Kidney (tissue), 14 donors: ENCODE data around the gene FBXL16. TPM values are rescaled to one million over a fixed set of nuclear protein-coding genes. Genes with fewer than 3 reads are reported as not detected.

ENCODE experiments used
- DNase-seq, 5 donors: peaks; one replicate each; pipeline ENCODE4 v3.0.0-alpha.2; 2013 to 2020
- FAIRE-seq: peaks from 2 replicates; lab custom pipeline; 2012; peaks lifted over from hg19 to GRCh38; lab: Jason Lieb, UNC
- H3K27ac ChIP-seq, 2 donors: one replicate each; pipeline ENCODE4 v1.7.0; 2013; ENCODE audit warnings: low read depth in 2 of 2, low read length in 2 of 2, inconsistent platforms in 1 of 2
- H3K27me3 ChIP-seq: one replicate; pipeline ENCODE4 v1.7.1; 2013; ENCODE audit warnings: low read length, inconsistent platforms; ENCODE audit not compliant: control insufficient read depth, insufficient read depth
- H3K36me3 ChIP-seq, 3 donors: one replicate each; pipeline versions ENCODE4 v1.7.0 to v1.7.1; 2013; ENCODE audit warnings: low read length in 3 of 3, control low read depth in 1 of 3, inconsistent platforms in 1 of 3; ENCODE audit not compliant: insufficient read depth in 3 of 3, control insufficient read depth in 2 of 3
- H3K4me1 ChIP-seq, 3 donors: one replicate each; pipeline versions ENCODE4 v1.7.0 to v1.7.1; 2013; ENCODE audit warnings: low read length in 3 of 3, inconsistent platforms in 1 of 3, low read depth in 1 of 3; ENCODE audit not compliant: control insufficient read depth in 2 of 3, insufficient read depth in 2 of 3
- H3K4me3 ChIP-seq, 3 donors: one replicate each; pipeline versions ENCODE4 v1.7.0 to v1.8.1; 2013; ENCODE audit warnings: low read length in 3 of 3, control low read depth in 1 of 3, inconsistent platforms in 1 of 3
- H3K9ac ChIP-seq, 3 donors: one replicate each; pipeline versions ENCODE4 v1.7.0 to v1.7.1; 2013; ENCODE audit warnings: low read length in 3 of 3, control low read depth in 1 of 3, inconsistent platforms in 1 of 3
- H3K9me3 ChIP-seq, 3 donors: one replicate each; pipeline versions ENCODE4 v1.7.0 to v1.7.1; 2013; ENCODE audit warnings: low read length in 3 of 3, control low read depth in 1 of 3, inconsistent platforms in 1 of 3; ENCODE audit not compliant: control insufficient read depth in 2 of 3, insufficient read depth in 1 of 3
- CTCF ChIP-seq: IDR thresholded peaks from 3 replicates; pipeline ENCODE4 v1.5.1; 2012; ENCODE audit warnings: mild to moderate bottlenecking, moderate library complexity, borderline replicate concordance; ENCODE audit not compliant: insufficient read depth; ENCODE audit errors: extremely low read depth
- intact Hi-C: fragments of 100-400 bp; cut with DNase I; formaldehyde crosslinking; loops from one replicate; pipeline ENCODE4 v1.11.1; 2022
- polyA plus RNA-seq: library from polyadenylated mRNA; stranded (reverse); fragments of 350-450 nt; fragmentation: Illumina TruSeq; extraction: RNeasy Lipid Tissue Mini Kit (QIAGEN cat#74804); gene quantifications from one replicate; pipeline ENCODE4 v1.2.3, GENCODE V29; 2014; ENCODE audit warnings: low read depth, low replicate concordance; ENCODE audit not compliant: insufficient read depth
- total RNA-seq: library from RNA; stranded (reverse); fragmentation: NEBNext Ultra II Directional; extraction: Animal tissue kit (Norgen Biotek cat#: 25700); gene quantifications from one replicate; pipeline ENCODE4 v1.2.1, GENCODE V29; 2021
- donor health status: control.
- donor health status: control.
- donor health status: control.
- donor health status: control.
- donor health status: control.
- donor health status: DM: yes; HTN: yes; CAD: no.
- donor health status: Normal renal cell carcinoma (clear cell type).

The FBXL16 gene
- total and polyA plus RNA-seq, 2 donors from 2014 or later = 12.0 to 44.9 TPM

- no peak overlapping the region for H3K27ac ChIP-seq
- peaks cover 0 to 17% (median 4%) of the 10 kb centered on the region in 3 donors for H3K4me1 ChIP-seq
- intact Hi-C loops = no loop called here
- TF ChIP-seq CTCF = no peak
- DNase-seq = no peak
- H3K36me3 ChIP-seq = peaks cover 0 to 12% (median 10%) of the 10 kb centered on the region in 3 donors
- H3K9ac ChIP-seq = no peak overlapping the region
- no peak overlapping the region for H3K4me3 ChIP-seq
- no peak for FAIRE-seq
- H3K27me3 ChIP-seq = no peaks in the 10 kb centered on the region
- no peaks in the 10 kb centered on the region for H3K9me3 ChIP-seq
Measured at GRCh38 chr16:672371-672770, 33.2 kb downstream of the FBXL16 start.

DNA sequence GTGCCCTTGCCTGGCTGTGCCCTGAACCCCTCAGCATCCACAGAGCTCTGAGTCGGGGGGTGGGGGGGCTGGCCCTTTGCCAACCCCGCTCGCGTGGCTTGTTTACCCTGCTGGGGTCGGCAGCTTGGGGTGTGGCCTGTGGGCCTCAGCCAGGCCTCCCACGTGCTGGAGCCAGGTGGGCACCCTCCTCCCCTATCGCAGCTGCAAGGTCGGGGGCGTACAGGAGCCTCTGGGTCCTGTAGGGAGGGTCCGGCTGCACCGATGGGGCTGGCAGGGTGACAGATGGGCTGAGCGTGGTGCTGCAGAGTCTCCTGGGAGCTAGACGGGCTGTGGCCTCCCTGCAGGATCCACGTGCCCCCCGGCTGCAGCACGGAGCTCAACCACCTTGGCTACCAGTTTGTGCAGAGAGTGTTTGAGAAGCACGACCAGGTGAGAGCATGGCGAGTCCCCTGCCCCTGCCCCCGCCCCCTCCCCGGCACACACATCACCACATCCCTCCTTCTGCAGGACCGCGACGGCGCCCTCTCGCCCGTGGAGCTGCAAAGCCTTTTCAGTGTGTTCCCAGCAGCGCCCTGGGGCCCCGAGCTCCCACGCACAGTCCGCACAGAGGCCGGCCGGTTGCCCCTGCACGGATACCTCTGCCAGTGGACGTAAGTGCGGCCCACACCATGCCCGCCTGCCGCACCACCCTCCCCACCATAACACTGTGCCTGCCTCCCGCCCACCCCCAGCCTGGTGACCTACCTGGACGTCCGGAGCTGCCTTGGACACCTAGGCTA is 34.1 kb downstream of the FBXL16 start:
- no peak for TF ChIP-seq CTCF
- DNase-seq = no peak
- H3K9ac ChIP-seq = no peak overlapping the region
- no peak overlapping the region for H3K4me3 ChIP-seq
- no peaks in the 10 kb centered on the region for H3K27me3 ChIP-seq
- no peak for FAIRE-seq
- H3K4me1 ChIP-seq = peaks cover 0 to 19% (median 4%) of the 10 kb centered on the region in 3 donors
- intact Hi-C loops = no loop called here
- H3K9me3 ChIP-seq = no peaks in the 10 kb centered on the region
- peaks cover 0 to 12% (median 10%) of the 10 kb centered on the region in 3 donors for H3K36me3 ChIP-seq
- H3K27ac ChIP-seq = no peak overlapping the region

DNA sequence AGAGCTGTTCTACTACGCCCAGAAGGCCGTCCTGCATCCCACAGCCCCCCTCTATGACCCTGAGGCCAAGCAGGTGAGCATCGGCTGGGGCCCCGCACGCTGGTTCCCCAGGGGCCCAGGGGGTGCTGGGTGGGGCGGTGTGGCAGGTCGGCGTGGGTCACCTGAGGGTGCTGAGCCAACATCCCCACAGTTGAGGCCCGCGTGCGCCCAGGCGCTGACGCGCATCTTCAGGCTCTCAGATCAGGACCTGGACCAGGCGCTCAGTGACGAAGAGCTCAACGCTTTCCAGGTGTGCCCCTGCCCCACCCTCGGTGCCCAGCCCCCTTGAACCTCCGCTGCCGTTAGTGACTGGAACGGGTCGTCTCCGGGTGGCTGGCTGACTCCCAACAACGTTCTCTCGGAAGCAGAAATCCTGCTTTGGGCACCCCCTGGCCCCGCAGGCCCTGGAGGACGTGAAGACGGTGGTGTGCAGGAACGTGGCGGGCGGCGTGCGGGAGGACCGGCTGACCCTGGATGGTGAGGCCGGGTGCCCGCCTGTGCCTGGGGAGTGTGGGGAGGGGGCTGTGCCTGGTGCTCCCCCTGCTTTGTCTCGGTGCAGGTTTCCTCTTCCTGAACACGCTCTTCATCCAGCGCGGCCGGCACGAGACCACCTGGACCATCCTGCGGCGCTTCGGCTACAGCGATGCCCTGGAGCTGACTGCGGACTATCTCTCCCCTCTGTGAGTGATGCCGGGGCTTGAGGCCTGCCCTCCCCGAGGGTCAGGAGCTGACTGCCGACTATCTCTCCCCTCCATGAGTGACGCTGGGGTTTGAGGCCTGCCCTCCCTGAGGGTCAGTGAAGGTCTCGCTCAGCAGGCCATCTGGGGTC is 34.9 kb downstream of the FBXL16 start:
- H3K9ac ChIP-seq = no peak overlapping the region
- peaks cover 0 to 19% (median 4%) of the 10 kb centered on the region in 3 donors for H3K4me1 ChIP-seq
- intact Hi-C loops = no loop called here
- H3K27me3 ChIP-seq = no peaks in the 10 kb centered on the region
- no peak for TF ChIP-seq CTCF
- DNase-seq = no peak
- H3K4me3 ChIP-seq = no peak overlapping the region
- no peak for FAIRE-seq
- H3K36me3 ChIP-seq = peaks cover 0 to 12% (median 10%) of the 10 kb centered on the region in 3 donors
- H3K27ac ChIP-seq = no peak overlapping the region
- no peaks in the 10 kb centered on the region for H3K9me3 ChIP-seq
